CD8-positive, alpha-beta memory T cell (primary cell): ENCODE results near the gene LPCAT1. TPM values are rescaled to one million over a fixed set of nuclear protein-coding genes. Genes with fewer than 3 reads are reported as not detected.
A peak's percentile ranks its signal among the peaks of the same experiment; 100 is the strongest.
"Not testable (repeated sequence)": the region's sequence is repeated elsewhere in the genome, so short reads cannot be mapped to it uniquely, and the experiment has no call there.

Experiments
- CTCF ChIA-PET: fragments of 350-600 bp; sonication (Branson Sonifier 250); formaldehyde crosslinking; loops from one replicate; lab custom pipeline; 2021; ENCODE audit warnings: antibody characterized with exemption; lab: Charles Lee
- POLR2A ChIA-PET: fragments of 350-600 bp; sonication (Branson Sonifier 250); formaldehyde crosslinking; loops from one replicate; lab custom pipeline; 2021; ENCODE audit warnings: antibody characterized with exemption; lab: Charles Lee
- DNase-seq, 5 donors: peaks; one replicate each; pipeline versions ENCODE4 v3.0.0 to v3.0.0-alpha.2; 2020 to 2022; ENCODE audit warnings: mixed read lengths in 1 of 5
- H3K27ac ChIP-seq: one replicate; pipeline ENCODE4 v1.7.0; 2013; ENCODE audit warnings: low read depth, mild to moderate bottlenecking, low read length, moderate library complexity
- H3K27me3 ChIP-seq: 2 replicates; pipeline ENCODE4 v1.7.0; 2013; ENCODE audit warnings: low read length, mild to moderate bottlenecking; ENCODE audit not compliant: insufficient read depth, poor library complexity, severe bottlenecking
- H3K36me3 ChIP-seq: 2 replicates; pipeline ENCODE4 v1.7.0; 2013; ENCODE audit warnings: mild to moderate bottlenecking, low read length, moderate library complexity; ENCODE audit not compliant: insufficient read depth
- H3K4me1 ChIP-seq: 2 replicates; pipeline ENCODE4 v1.7.0; 2013; ENCODE audit warnings: mild to moderate bottlenecking, low read length, moderate library complexity; ENCODE audit not compliant: insufficient read depth
- H3K4me3 ChIP-seq: 2 replicates; pipeline ENCODE4 v1.7.0; 2013; ENCODE audit warnings: mild to moderate bottlenecking, low read length
- H3K9me3 ChIP-seq: 2 replicates; pipeline ENCODE4 v1.7.0; 2013; ENCODE audit warnings: mild to moderate bottlenecking, low read length
- H3K27ac Mint-ChIP-seq, 8 donors: one replicate each; pipeline ENCODE4 v1.8.0; 2020 to 2021; ENCODE audit warnings: mixed read lengths in 8 of 8, mild to moderate bottlenecking in 6 of 8, inconsistent platforms in 3 of 8, moderate library complexity in 3 of 8
- H3K27me3 Mint-ChIP-seq, 2 donors: one replicate each; pipeline ENCODE4 v1.8.0; 2020 to 2021; ENCODE audit warnings: mixed read lengths in 2 of 2, mild to moderate bottlenecking in 1 of 2, moderate library complexity in 1 of 2
- H3K36me3 Mint-ChIP-seq, 3 donors: one replicate each; pipeline ENCODE4 v1.8.0; 2020 to 2021; ENCODE audit warnings: mixed read lengths in 3 of 3, inconsistent platforms in 1 of 3, mild to moderate bottlenecking in 1 of 3
- H3K4me1 Mint-ChIP-seq, 3 donors: one replicate each; pipeline ENCODE4 v1.8.0; 2020 to 2021; ENCODE audit warnings: mixed read lengths in 3 of 3, inconsistent platforms in 1 of 3, mild to moderate bottlenecking in 1 of 3
- H3K4me3 Mint-ChIP-seq, 7 donors: one replicate each; pipeline ENCODE4 v1.8.0; 2020 to 2021; ENCODE audit warnings: mixed read lengths in 7 of 7, mild to moderate bottlenecking in 6 of 7, moderate library complexity in 4 of 7, inconsistent platforms in 2 of 7
- H3K9me3 Mint-ChIP-seq, 5 donors: one replicate each; pipeline ENCODE4 v1.8.0; 2020 to 2022; ENCODE audit warnings: mixed read lengths in 5 of 5, mild to moderate bottlenecking in 3 of 5, moderate library complexity in 2 of 5, inconsistent platforms in 1 of 5
- polyA plus RNA-seq: library from polyadenylated mRNA; unstranded; fragments of 300-500 nt; fragmentation: Illumina TruSeq; gene quantifications from one replicate; pipeline ENCODE4 v1.2.3, GENCODE V29; 2021
- total RNA-seq, 2 experiments: library from RNA; stranded (reverse); gene quantifications; one replicate each; pipeline ENCODE4 v1.2.3, GENCODE V29; 2021

LPCAT1 gene
- total and polyA plus RNA-seq, 3 experiments from 2014 or later, result 92.5 to 101 (median 95.9) TPM

DNA sequence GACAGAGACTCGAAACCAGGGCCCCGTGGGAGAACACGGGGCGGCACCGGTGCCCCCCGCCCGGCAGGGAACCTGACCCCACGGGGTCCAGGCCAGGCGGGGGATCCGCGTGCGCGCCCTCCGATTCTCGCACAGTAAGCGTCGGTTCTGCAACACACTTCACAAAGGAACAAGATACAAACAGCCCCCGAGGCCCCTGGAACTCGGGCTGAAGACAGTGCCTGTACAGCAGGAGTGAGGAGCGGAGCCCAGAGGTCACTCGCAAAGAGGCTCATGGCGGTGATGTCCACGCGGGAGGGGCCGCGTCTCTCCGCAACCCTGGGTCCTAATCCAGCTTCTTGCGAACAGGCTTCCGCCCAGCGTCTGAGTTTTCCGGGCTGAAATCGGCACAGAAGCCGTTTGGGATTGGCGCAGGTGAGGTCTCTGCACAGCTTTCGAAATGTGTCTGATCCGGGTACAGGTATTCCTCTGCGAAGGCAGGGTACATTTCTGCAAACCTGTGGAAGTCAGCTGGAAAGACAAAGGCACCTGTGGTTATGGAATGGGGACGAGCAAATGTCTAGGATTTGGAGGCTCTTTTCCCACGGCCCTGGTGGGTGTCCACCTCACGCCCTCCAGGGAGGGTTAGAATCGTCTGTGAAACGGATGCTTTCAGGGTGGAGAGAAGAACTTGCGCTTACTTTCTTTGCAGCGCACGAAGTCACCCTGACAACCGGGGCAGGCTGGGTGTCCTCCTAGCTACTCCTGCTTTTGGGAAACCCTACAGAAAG, 60.2 kb downstream of the LPCAT1 start:
- POLR2A ChIA-PET, result no interaction called here
- Histone ChIP-seq H3K27ac (no peak overlapping the region), H3K36me3 (peaks cover 15% of the 10 kb centered on the region), H3K27me3 (no peaks in the 10 kb centered on the region), H3K4me3 (no peak overlapping the region), H3K9me3 (no peaks in the 10 kb centered on the region), H3K4me1 (no peaks in the 10 kb centered on the region)
- H3K27ac Mint-ChIP-seq, result no peak overlapping the region
- H3K9me3 Mint-ChIP-seq, result no peaks in the 10 kb centered on the region
- peaks cover 0 to 1% of the 10 kb centered on the region in 2 donors for H3K27me3 Mint-ChIP-seq
- CTCF ChIA-PET, result no interaction called here
- peak in 1 of 5 donors; percentile 43 for DNase-seq
- peaks cover 3 to 77% (median 12%) of the 10 kb centered on the region in 3 donors for H3K36me3 Mint-ChIP-seq
- H3K4me3 Mint-ChIP-seq, result no peak overlapping the region
- peaks cover 0 to 2% (median 0%) of the 10 kb centered on the region in 3 donors for H3K4me1 Mint-ChIP-seq

- H3K27ac ChIP-seq, result no peak overlapping the region
- DNase-seq, result peak in 1 of 5 donors; percentile 36
- CTCF ChIA-PET, result no interaction called here
- POLR2A ChIA-PET, result no interaction called here
- no peaks in the 10 kb centered on the region for H3K27me3 ChIP-seq
- Mint-ChIP-seq H3K27ac (no peak overlapping the region), H3K27me3 (peaks cover 0 to 1% of the 10 kb centered on the region in 2 donors), H3K4me3 (no peak overlapping the region), H3K4me1 (peaks cover 0 to 3% (median 0%) of the 10 kb centered on the region in 3 donors), H3K9me3 (no peaks in the 10 kb centered on the region), H3K36me3 (peaks cover 0 to 71% (median 12%) of the 10 kb centered on the region in 3 donors)
- no peak overlapping the region for H3K4me3 ChIP-seq
- no peaks in the 10 kb centered on the region for H3K4me1 ChIP-seq
- peaks cover 15% of the 10 kb centered on the region for H3K36me3 ChIP-seq
- no peaks in the 10 kb centered on the region for H3K9me3 ChIP-seq
These were observed 61.4 kb downstream of the LPCAT1 start for GRCh38 chr5:1462358-1462757.

DNA sequence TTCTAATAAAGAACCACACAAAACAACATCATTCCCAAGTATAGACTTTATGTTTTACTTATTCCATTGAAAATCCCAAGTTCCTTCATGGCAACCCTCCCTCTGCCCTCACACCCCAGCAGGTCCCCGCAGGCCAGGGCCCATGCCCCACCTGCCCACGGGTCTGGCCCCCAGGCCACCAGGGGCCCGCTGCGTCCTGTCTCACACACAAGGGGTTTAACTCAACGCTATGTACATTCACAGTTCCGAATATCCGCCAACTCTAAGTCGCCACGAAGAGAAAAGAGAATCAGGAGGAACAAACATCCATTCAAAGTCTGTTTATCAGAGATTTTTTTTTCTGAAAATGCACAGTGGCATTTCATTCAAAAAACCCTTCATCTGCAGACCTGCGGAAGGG, 62.4 kb downstream of the LPCAT1 start:
- H3K4me1 ChIP-seq, result no peaks in the 10 kb centered on the region
- no peak overlapping the region for H3K27ac Mint-ChIP-seq
- peaks cover 0 to 5% (median 1%) of the 10 kb centered on the region in 5 donors for H3K9me3 Mint-ChIP-seq
- H3K4me3 ChIP-seq, result no peak overlapping the region
- H3K4me3 Mint-ChIP-seq, result no peak overlapping the region
- peaks cover 5 to 67% (median 12%) of the 10 kb centered on the region in 3 donors for H3K36me3 Mint-ChIP-seq
- H3K27ac ChIP-seq, result no peak overlapping the region
- no peaks in the 10 kb centered on the region for H3K9me3 ChIP-seq
- peaks cover 13% of the 10 kb centered on the region for H3K36me3 ChIP-seq
- CTCF ChIA-PET, result no interaction called here
- POLR2A ChIA-PET, result no interaction called here
- peaks cover 0 to 1% of the 10 kb centered on the region in 2 donors for H3K27me3 Mint-ChIP-seq
- DNase-seq, result peak in 1 of 5 donors; percentile 39
- peaks cover 0 to 3% (median 0%) of the 10 kb centered on the region in 3 donors for H3K4me1 Mint-ChIP-seq
- no peaks in the 10 kb centered on the region for H3K27me3 ChIP-seq

GRCh38 chr5:1460054-1460682, 63.6 kb downstream of the LPCAT1 start:
- peak in 1 of 5 donors; percentile 27 for DNase-seq
- POLR2A ChIA-PET, result no interaction called here
- Mint-ChIP-seq H3K9me3 (peaks cover 0 to 8% (median 1%) of the 10 kb centered on the region in 5 donors), H3K4me3 (no peak overlapping the region), H3K4me1 (peaks cover 0 to 3% (median 0%) of the 10 kb centered on the region in 3 donors), H3K27ac (peak overlapping the region in 1 of 8 donors; percentile 33), H3K36me3 (peaks cover 5 to 55% (median 10%) of the 10 kb centered on the region in 3 donors), H3K27me3 (peaks cover 0 to 1% of the 10 kb centered on the region in 2 donors)
- Histone ChIP-seq H3K4me1 (no peaks in the 10 kb centered on the region), H3K36me3 (peaks cover 10% of the 10 kb centered on the region), H3K27ac (no peak overlapping the region), H3K27me3 (no peaks in the 10 kb centered on the region), H3K4me3 (no peak overlapping the region), H3K9me3 (peaks cover 4% of the 10 kb centered on the region)
- CTCF ChIA-PET, result no interaction called here

DNA sequence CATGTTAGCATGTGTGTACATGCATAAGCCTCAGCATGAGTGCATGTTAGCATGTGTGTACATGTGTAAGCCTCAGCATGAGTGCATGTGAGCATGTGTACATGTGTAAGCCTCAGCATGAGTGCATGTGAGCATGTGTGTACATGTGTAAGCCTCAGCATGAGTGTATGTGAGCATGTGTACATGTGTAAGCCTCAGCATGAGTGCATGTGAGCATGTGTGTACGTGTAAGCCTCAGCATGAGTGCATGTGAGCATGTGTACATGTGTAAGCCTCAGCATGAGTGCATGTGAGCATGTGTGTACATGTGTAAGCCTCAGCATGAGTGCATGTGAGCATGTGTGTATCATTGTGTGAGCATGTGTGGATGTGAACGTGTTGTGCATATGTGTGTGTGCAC, 64.3 kb downstream of the LPCAT1 start:
- H3K9me3 ChIP-seq, CTCF ChIA-PET, H3K4me1 ChIP-seq, POLR2A ChIA-PET, H3K4me3 Mint-ChIP-seq, H3K4me3 ChIP-seq, H3K27ac Mint-ChIP-seq, H3K27me3 ChIP-seq, H3K27me3 Mint-ChIP-seq, DNase-seq, H3K4me1 Mint-ChIP-seq, H3K27ac ChIP-seq: not testable (repeated sequence)
- peaks cover 10% of the 10 kb centered on the region for H3K36me3 ChIP-seq
- peaks cover 5 to 48% (median 6%) of the 10 kb centered on the region in 3 donors for H3K36me3 Mint-ChIP-seq
- H3K9me3 Mint-ChIP-seq, result peaks cover 0 to 13% (median 6%) of the 10 kb centered on the region in 5 donors

DNA sequence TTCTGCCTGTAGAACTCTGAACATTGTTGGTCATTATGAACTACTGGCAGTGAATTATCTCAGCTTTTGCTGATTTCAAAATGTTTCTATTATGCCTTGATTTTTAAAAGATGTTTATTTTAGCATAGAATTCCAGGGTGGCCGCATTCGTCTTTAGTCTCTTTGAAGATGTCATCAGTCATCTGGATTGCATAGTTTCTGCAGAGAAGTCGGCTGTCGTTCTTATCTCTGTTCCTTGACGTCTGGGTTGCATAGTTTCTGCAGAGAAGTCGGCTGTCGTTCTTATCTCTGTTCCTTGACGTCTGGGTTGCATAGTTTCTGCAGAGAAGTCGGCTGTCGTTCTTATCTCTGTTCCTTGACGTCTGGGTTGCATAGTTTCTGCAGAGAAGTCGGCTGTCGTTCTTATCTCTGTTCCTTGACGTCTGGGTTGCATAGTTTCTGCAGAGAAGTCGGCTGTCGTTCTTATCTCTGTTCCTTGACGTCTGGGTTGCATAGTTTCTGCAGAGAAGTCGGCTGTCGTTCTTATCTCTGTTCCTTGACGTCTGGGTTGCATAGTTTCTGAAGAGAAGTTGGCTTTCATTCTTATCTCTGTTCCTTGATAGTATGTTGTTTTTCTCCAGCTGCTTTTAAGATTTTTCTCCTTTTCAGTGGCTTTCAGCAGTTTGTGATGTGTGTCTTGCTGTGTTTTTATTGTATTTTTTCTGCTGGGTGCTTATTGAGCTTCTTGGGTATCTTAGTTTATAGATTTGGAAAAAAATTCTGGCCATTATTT, 67.5 kb downstream of the LPCAT1 start:
- H3K9me3 ChIP-seq, H3K27ac Mint-ChIP-seq, H3K4me1 Mint-ChIP-seq, H3K4me3 Mint-ChIP-seq, H3K27ac ChIP-seq, DNase-seq, H3K36me3 ChIP-seq, H3K27me3 ChIP-seq, POLR2A ChIA-PET, H3K4me1 ChIP-seq, H3K4me3 ChIP-seq: not testable (repeated sequence)
- CTCF ChIA-PET, result interaction anchor here (1.8 kb wide), 1 partner anchor 12 kb away, joined by 4 read pairs; no protein-coding TSS in a partner anchor
- H3K27me3 Mint-ChIP-seq, result peaks cover 8 to 16% of the 10 kb centered on the region in 2 donors
- H3K36me3 Mint-ChIP-seq, result peaks cover 5 to 18% (median 6%) of the 10 kb centered on the region in 3 donors
- H3K9me3 Mint-ChIP-seq, result peaks cover 0 to 28% (median 21%) of the 10 kb centered on the region in 5 donors

DNA sequence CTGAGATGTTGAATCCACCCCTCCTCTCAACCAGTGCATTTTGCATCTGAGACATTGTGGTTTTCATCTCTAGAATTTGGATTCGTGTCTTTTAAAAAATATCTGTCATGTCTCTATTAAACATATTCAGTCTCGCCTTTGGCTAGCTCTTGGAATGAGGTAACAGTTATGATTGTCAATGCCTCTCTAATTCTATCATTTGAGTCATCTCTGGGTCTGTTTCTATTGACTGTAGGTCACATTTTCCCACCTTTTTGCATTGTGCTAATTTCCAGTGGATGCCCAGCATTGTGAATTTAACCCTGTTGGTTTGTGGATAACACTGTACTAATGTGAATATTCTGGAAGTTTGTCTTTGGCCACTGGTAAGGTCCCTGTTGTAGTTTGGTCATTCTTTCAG, 70.1 kb downstream of the LPCAT1 start:
- CTCF ChIA-PET, result no interaction called here
- Mint-ChIP-seq H3K27me3 (peaks cover 12 to 21% of the 10 kb centered on the region in 2 donors), H3K9me3 (peaks cover 0 to 28% (median 21%) of the 10 kb centered on the region in 5 donors), H3K27ac (no peak overlapping the region), H3K4me1 (peaks cover 5 to 13% (median 7%) of the 10 kb centered on the region in 3 donors), H3K4me3 (no peak overlapping the region), H3K36me3 (peaks cover 0 to 5% (median 4%) of the 10 kb centered on the region in 3 donors)
- Histone ChIP-seq H3K27me3 (no peaks in the 10 kb centered on the region), H3K27ac (no peak overlapping the region), H3K4me3 (no peak overlapping the region), H3K4me1 (peaks cover 3% of the 10 kb centered on the region), H3K9me3 (peaks cover 4% of the 10 kb centered on the region), H3K36me3 (no peaks in the 10 kb centered on the region)
- no peak for DNase-seq
- POLR2A ChIA-PET, result no interaction called here
